Measurements from ENCODE around the gene DNAH5. TPM values are rescaled to one million over a fixed set of nuclear protein-coding genes. Genes with fewer than 3 reads are reported as not detected.

The DNAH5 gene
- total and polyA plus RNA-seq, 2 experiments from 2014 or later, result 0.56 to 0.97 TPM

- TF ChIP-seq ZNF462 (CRISPR knock-in tag; IDR thresholded peaks at IDR 0.05) (no peak), ETS1 (IDR thresholded peaks at IDR 0.05) (no peak), ZNF331 (CRISPR knock-in tag; IDR thresholded peaks at IDR 0.05; ENCODE audit: low read depth) (no peak), CREB1 (CRISPR knock-in tag; IDR thresholded peaks at IDR 0.05; ENCODE audit: low read depth) (no peak), ZNF114 (CRISPR knock-in tag; IDR thresholded peaks at IDR 0.05) (no peak), EZH2 (IDR thresholded peaks at IDR 0.05; ENCODE audit: low read depth, unreplicated experiment) (no peak), POLR2AphosphoS5 (IDR thresholded peaks at IDR 0.05; ENCODE audit: low read depth) (no peak), STAT1 (IDR thresholded peaks at IDR 0.05; ENCODE audit: unreplicated experiment) (no peak), JUNB (IDR thresholded peaks at IDR 0.05; ENCODE audit: unreplicated experiment) (no peak), NANOG (IDR thresholded peaks at IDR 0.05; ENCODE audit: borderline replicate concordance) (no peak)
These were observed 30.8 kb upstream of the DNAH5 start (continued) for GRCh38 chr5:13975246-13975645.

- no peak overlapping the region for H3K27ac Mint-ChIP-seq
- no peaks in the 10 kb centered on the region for H3K79me2 ChIP-seq (replicated peaks; ENCODE audit: insufficient read depth)
- H3K27me3 Mint-ChIP-seq (ENCODE audit: insufficient read depth, low read depth, poor library complexity), result peaks cover 7% of the 10 kb centered on the region
- H3K9me3 Mint-ChIP-seq, result no peaks in the 10 kb centered on the region; the same call in 2 of the 3 replicates
- no peak overlapping the region for H3K4me3 ChIP-seq
- no peak overlapping the region for H2AFZ ChIP-seq
- H4K20me1 ChIP-seq (replicated peaks; ENCODE audit: insufficient read depth), result no peaks in the 10 kb centered on the region
- no peak overlapping the region for H3K4me2 ChIP-seq
- H3K36me3 ChIP-seq (ENCODE audit: insufficient read depth), result 0 out of 2 replicates have a peak, but pooled peaks cover 3% of the 10 kb centered on the region
- H3F3A ChIP-seq (replicated peaks; ENCODE audit: low read depth), result no peaks in the 10 kb centered on the region
- no peak overlapping the region for H3K27ac ChIP-seq (ENCODE audit: low read depth)
- H3K4me3 Mint-ChIP-seq, result no peak overlapping the region
- no peak for DNase-seq (ENCODE audit: low spot score)
- H3K4me1 ChIP-seq (ENCODE audit: insufficient read depth), result no peaks in the 10 kb centered on the region
- H3K27me3 ChIP-seq (ENCODE audit: insufficient read depth), result no peaks in the 10 kb centered on the region
- no peak for ATAC-seq
- peaks cover 3% of the 10 kb centered on the region; the same call in 1 of the 3 replicates for H3K4me1 Mint-ChIP-seq
- no peaks in the 10 kb centered on the region for H3K36me3 Mint-ChIP-seq (ENCODE audit: low read depth)
- H3K9me2 ChIP-seq (ENCODE audit: insufficient read depth), result 0 out of 2 replicates have a peak, but pooled peaks cover 4% of the 10 kb centered on the region
- TF ChIP-seq STAT1 (IDR thresholded peaks at IDR 0.05; ENCODE audit: unreplicated experiment) (no peak), ETS1 (IDR thresholded peaks at IDR 0.05) (no peak), NANOG (IDR thresholded peaks at IDR 0.05; ENCODE audit: borderline replicate concordance) (no peak), CTCF (conservative IDR thresholded peaks at IDR 0.05; ENCODE audit: low read depth in 2 of 2) (no peak), ZNF331 (CRISPR knock-in tag; IDR thresholded peaks at IDR 0.05; ENCODE audit: low read depth) (no peak)
These were observed 29.2 kb upstream of the DNAH5 start for GRCh38 chr5:13973724-13974123.

Data from GM23338 (cell line).